Omental fat pad (tissue), 4 donors: Measurements from ENCODE around the gene CAVIN2. TPM values are rescaled to one million over a fixed set of nuclear protein-coding genes. Genes with fewer than 3 reads are reported as not detected.

Experiments
- ATAC-seq: fragments of 150-250 bp; one replicate; pipeline ENCODE4 v1.9.1; 2016; ENCODE audit warnings: mild to moderate bottlenecking, moderate library complexity; ENCODE audit not compliant: low FRiP score
- DNase-seq: peaks from one replicate; pipeline ENCODE4 v3.0.0-alpha.2; 2019; ENCODE audit warnings: low spot score
- CTCF ChIP-seq, 3 donors: fragments of 450-650 bp; IDR thresholded peaks; one replicate each; pipeline ENCODE4 v1.5.1; 2016 to 2017; ENCODE audit warnings: antibody characterized with exemption in 3 of 3, mild to moderate bottlenecking in 3 of 3, moderate library complexity in 2 of 3
- total RNA-seq, 4 donors: library from RNA; depleted of rRNA; stranded (reverse); fragments of >200 nt; gene quantifications; one replicate each; pipeline ENCODE4 v1.1.0, GENCODE V29; 2016

The CAVIN2 gene
- total RNA-seq, 4 donors from 2014 or later: 45.3 to 194 (median 64.2) TPM

DNA sequence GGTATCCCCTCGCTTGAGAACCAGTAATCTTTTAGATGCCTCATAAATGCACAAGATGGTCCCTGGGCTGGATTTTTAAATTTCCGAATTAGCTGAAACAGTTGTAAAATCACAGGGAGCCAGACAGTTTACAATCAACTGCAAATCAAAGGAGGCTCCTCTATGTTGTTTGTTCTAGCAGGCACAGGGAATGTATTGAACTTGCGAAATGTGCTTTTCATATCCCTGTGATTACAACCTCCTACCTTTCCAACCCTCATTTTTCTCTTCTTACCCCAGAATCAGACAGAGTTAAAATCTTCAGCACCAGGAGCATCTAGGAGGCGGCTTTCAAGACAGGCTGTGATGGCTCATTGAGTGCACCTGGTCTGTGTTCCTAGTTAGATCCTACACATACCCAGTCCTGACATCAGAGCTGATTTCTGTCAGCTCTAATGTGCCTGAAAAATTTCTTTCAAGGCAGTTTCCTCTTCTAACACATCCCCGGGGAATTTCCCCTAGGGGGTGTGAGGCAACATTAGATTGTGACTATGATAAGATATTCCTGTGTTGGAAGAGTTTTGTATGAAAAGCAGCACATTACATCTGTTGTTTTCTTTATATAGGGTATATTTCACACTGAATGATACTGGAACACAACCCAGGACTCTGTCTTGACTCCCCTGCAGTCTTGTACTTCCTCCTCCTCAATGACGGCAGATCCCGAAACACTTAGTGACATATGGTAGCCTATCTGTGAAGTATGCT lies 17.9 kb upstream of the CAVIN2 start:
- ATAC-seq (no peak), DNase-seq (no peak)
- no peak for TF ChIP-seq CTCF (IDR thresholded peaks at IDR 0.05)

- TF ChIP-seq CTCF (IDR thresholded peaks at IDR 0.05): no peak
- no peak for DNase-seq
- peak; percentile 29 for ATAC-seq
Observed at GRCh38 chr2:191863988-191864387, 17.1 kb upstream of the CAVIN2 start.

GRCh38 chr2:191862156-191862775 lies 15.4 kb upstream of the CAVIN2 start:
- no peak for DNase-seq
- ATAC-seq: no peak
- TF ChIP-seq CTCF (IDR thresholded peaks at IDR 0.05): no peak

GRCh38 chr2:191860760-191861466 lies 14.0 kb upstream of the CAVIN2 start:
- DNase-seq (no peak), ATAC-seq (no peak)
- no peak for TF ChIP-seq CTCF (IDR thresholded peaks at IDR 0.05)

GRCh38 chr2:191859681-191860080 lies 12.8 kb upstream of the CAVIN2 start:
- TF ChIP-seq CTCF (IDR thresholded peaks at IDR 0.05): no peak
- no peak for DNase-seq
- ATAC-seq: no peak

GRCh38 chr2:191857886-191858285 lies 11.0 kb upstream of the CAVIN2 start:
- TF ChIP-seq CTCF (IDR thresholded peaks at IDR 0.05): no peak
- no peak for ATAC-seq
- DNase-seq: no peak
